HG02884 (cell line): ENCODE results near the gene NAV2.

Experiments used
- ATAC-seq: cut with Tn5 transposase; IDR thresholded peaks from one replicate; pipeline ENCODE4 v1.9.1; 2021; ENCODE audit warnings: mild to moderate bottlenecking, moderate library complexity; ENCODE audit not compliant: unreplicated experiment

Gene NAV2

DNA sequence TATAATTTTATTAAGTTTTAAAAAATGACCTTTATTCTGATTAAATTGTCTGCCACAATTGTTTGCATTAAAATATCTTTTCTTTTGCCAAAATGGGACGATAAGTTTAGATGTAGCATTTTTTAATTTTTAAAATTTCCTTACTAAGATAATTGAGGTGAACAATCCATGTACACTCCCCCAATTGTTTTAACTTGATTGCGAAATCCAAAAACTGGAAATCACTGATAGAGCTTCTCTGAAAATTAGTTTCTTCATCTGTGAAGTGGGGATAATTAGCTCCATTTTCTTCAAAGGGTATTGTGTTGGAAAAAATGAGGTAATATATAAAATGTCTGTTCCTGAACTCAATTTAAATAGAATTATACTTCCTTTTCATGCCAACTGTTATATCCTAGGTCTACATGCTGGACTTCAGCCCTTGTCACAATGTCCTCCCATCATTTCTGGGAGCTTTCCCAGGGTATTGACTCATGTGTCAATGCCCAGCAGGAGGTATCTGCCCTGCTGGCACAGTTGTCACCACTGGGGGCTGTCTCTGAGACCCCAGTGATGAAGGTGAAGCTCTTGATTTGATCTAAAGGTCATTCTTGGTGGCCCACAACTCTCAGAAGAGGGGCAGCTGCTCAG lies 28.7 kb upstream of the NAV2 start:
- ATAC-seq: no peak

DNA sequence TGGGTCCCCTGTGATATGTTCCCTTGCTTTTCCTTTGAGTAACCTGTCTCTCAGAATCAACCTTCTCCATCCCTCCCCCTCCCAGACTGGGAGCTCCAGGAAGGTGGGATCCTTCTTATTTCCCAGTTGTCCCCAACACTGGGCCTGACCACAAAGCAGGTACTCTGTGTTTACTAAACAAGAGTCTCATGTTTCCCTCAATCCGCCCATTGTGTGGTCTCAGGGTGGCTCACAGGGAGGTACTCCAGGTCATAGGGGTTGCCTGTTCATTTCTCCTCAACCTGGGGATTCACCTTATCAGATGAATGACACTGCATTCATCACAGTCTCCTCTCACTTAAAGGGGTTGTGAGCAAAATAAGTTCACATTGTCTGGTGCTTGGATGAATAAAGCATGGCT lies 26.4 kb upstream of the NAV2 start:
- ATAC-seq: no peak

DNA sequence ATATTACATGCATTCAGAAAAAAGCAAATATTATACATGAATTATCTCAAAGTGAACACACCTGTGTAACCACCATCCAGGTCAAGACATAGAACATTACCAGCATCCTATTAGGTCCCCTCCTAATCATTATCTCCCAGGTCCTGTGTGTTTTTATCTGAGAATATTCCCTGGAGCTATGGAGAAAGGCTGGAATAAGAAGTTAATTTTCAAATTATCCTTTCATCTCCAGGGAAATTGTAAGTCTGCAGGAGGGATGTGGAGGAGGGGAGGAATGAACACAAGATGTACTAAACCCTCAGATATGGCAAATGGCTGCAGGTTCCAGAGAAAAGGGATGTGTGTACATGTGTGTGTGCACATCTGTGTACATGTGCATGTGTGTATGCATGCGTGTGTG lies 25.2 kb upstream of the NAV2 start:
- no peak for ATAC-seq

DNA sequence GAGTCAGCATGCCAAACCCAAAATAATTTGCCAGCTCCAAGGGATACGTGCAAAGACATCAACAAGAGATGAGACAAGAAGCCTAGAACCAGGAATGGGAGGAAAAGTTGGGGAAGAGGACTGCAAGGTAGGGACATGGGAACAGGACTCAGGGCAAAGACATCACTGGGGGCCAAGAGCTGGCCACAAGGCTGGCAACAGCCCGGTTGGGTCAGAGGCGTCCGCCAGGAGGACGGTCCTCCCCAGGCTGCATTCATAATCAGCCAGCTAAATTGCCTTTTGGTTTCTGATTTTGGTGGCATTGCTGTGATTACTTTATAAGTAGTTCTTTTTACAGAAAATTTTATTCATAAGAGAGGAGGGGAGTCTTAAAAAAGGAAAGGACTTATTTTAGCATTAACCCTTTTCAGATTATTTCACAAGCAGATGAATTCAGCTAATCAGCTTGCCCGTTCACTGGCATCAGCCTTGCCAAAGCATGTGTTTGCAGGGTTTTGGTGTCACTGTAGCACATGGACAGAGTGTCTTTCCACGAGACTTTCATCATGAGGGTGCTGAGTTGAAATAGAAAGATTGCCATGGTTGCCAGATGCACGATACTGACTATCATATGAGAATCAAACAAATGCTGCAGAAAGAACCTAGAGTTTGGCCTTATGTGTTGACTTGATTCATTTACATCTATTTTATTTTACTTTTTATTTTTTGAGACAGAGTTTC lies 23.2 kb upstream of the NAV2 start:
- ATAC-seq: no peak

DNA sequence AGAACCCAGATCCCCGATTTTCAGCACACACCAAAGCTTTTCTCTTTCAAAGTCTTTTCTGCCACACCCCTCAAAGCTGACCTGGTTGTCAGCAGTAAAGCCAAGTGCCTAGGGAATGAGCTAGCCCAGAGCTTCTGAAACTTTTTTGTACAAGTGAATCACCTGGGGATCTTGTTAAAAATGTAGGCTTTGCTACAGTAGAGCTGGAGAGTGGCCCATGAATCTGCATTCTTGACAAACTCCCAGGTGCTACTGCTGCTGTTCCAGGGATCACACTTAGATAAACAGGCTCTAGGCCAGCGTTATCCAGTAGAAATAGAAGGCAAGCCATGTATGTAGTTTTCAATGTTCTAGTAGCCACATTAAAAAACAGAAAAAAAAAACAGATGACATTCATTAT lies 21.8 kb upstream of the NAV2 start:
- no peak for ATAC-seq

DNA sequence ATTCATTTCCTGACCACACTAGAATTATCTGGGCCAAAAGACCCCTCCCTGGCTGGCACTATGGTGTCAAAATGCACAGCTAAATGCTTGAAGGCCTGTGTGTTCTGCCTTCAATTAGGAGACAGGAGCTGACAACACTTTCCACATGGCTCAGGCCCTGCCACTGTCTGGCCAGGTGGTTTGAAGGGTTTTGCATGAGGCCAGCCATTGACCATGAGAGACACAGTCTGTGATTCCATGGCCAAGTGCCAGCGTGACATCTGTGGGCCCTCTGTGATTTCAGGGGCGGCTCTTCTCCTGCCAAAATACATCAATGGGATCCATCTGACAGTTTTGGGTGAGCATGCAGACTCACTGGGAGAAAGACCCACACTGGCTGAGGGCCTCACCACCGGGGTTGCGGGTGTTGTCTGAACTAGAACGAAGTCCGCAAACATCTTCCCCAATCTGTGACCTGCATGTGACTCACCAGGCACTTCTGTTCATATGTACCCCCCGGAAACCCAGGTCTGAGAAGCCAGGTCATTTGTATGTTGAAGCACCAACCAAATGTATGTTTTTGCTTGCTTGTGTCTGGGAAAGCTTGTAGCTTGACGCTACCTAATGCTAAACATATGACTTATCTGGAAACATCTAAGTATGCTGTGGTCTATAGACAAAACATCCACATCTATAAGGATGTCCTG lies 20.7 kb upstream of the NAV2 start:
- no peak for ATAC-seq

DNA sequence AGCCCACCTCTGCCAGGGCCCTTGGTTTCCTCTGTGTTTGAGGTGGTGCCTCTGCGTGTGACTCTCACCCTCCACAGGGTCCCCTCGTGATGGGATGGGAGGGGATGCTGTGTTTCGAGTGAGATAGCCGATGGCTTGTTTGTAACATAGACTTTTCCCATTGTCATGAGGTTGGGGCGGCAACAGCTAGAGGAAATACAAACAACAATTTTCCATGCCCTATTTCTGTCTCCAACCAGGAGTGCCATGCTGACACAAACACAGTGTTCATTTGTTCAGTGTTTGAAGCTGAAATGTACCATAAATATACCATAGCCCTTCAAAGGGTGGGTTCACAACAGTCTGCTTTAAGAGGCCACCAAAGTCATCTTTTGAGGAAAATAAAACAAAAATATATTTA lies 19.5 kb upstream of the NAV2 start:
- no peak for ATAC-seq

DNA sequence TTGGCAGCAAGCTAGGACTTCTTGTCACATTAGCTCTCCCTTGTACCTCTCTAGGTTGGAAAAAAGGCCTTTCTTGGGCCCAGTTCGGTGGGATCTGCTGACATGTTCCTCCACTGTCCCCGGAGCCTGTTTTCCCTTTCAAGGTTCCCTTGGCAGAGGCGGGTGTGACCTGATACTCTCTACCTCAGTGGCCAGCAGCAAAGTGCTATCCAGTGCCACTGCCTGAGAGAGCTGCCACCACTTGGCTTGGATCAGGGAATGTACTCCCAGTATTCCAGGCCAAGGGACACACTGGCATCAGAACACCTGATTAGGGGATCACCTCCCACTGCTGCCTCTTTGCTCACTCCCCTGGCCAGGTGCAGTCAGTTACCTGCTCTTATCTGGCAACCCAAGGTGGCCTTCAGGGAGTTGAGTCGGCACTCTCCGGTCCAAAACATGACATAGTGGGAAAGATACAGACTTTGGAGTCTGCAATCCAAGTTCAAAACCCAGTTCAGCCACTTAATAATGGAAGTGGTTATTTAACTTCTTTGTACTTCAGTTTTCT lies 17.8 kb upstream of the NAV2 start:
- no peak for ATAC-seq

DNA sequence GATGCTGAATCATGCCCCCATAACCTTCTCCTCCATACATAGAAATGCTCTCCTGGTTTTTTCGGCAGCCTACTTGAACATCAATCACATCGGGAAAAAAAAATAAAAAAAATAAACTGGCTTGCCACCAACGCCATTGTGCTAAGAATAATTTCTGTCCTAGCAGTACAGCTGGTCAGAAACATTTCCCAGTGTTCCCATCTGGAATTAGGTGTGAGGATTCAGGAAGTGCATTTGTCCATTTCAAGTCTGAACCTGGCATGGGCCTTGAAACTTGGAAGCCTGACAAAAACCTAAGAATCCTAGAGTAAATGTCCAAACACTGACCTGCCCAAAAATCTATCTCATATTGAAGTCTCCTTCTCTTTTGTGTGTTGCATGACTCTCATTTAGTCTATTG lies 16.6 kb upstream of the NAV2 start:
- no peak for ATAC-seq

DNA sequence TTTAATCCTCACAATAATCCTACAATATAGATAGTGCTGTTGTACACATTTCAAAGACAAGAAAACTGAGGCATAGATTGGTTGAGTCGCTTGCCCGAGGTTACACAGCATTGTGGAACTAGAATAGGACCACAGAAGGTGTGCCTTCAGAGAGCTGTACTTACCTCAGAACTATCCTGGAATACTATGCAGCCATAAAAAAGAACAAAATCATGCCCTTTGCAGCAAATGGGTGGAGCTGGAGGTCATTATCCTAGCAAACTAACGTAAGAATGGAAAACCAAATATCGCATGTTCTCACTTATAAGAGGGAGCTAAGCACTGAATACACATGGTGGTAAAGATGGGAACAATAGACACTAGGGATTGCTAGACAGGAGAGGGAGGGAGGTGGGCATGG lies 15.7 kb upstream of the NAV2 start:
- no peak for ATAC-seq

DNA sequence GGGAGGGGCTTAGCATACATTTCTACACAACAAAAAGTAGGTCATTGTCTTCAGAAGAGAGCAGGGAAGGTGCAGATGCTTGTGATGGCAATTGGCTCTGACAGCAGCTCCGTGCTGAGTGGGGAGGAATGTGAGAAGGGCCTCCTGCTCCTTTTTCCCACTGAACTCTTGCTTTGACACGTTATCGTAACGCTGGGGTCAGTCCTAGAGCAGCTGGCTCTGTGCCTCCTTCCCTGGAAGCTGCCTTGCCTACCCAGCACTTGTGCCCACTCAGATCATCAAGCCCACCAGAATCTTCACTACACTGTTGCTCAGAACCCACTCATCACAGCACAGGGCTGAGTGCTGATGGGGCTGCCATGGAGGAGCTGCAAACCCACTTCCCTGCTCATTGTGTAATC lies 14.9 kb upstream of the NAV2 start:
- no peak for ATAC-seq

DNA sequence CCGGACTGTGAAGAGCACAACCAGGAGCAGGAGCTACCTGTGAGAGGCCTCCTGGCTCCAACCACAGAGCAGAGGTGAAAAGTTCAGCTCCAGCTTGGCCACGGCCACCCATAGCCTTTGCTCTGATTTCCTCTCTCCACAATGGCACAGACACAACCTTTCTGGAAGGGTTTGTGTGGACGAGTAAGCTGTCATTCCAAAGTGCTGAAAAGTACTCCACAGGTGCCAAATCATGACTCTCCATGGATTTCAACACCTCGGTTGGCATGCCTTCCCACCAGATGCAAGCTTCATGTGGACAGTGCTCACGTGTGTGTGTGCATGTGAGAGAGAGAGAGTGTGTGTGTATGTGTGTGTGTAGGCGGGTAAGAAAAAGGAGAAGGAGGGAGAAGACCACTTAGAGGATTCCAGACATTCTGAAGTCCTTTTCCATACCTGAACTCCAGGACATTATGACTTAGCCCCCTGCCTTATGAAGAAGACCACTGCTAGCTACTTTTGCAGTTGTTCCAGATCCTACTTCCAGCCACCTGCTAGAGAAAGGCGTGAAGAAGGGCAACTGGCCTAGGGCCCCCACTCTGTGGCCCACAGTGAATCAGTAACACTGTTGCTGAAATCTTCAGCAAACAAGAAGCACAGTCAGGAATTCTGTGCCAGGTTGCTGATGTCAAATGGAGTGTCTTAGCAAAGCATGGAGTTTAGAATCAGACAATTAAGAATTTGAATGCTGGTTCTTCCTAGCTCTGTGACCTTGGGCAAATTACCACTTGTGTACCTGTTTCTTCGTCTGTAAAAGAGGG lies 13.9 kb upstream of the NAV2 start:
- no peak for ATAC-seq

DNA sequence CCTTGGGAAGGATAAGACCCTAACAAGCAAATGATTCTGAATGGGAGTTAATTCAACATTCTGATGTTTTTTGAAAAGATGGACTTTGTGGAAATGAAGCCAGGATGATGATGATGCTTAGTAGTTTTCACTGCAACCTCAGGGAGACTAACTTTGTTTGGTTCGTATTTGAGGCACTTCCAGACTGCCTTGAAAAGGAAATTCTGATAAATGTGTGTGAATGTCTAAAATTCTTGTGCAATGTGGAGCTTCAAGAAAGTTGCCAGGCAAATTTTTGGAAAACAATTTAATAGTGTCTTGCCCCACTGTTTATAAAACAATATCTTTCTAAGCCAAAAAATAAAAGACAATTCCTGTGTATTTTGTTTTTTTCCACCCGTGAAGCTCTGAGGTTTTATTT lies 11.2 kb upstream of the NAV2 start:
- no peak for ATAC-seq

DNA sequence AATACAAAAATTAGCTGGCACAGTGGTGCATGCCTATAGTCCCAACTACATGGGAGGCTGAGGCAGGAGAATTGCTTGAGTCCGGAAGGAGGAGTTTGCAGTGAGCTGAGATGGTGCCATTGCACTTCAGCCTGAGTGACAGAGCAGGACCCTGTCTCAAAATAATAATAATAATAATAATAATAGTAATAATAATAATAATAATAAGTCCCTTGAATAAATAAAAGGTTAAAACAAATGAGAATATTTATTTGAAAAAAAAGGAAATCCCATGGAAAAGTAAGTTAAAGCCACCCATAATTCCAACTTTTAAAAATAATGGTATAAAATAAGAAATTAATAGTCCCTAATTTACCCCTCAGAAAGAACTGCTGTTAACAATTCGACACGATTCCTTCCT lies 10.0 kb upstream of the NAV2 start:
- no peak for ATAC-seq

DNA sequence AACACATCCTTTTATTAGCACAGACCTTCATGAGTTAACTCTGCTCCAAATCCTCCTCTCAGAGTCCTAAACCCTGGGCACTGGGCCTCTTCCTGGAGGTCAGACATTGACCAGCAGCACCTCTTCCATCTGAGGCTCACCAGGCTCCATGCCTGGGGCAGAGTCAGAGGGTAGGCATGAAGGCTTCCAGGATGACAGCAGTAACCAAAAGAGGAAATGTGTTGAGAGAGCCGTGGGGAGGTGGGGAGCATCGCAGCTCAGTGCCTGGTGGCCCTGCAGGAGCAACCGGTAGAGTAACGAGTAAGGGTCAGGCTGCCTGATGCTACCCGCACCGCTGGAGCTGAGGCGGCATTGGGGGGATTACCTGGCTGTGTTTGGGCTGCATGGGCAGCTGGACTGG lies 9.4 kb upstream of the NAV2 start:
- ATAC-seq: no peak

DNA sequence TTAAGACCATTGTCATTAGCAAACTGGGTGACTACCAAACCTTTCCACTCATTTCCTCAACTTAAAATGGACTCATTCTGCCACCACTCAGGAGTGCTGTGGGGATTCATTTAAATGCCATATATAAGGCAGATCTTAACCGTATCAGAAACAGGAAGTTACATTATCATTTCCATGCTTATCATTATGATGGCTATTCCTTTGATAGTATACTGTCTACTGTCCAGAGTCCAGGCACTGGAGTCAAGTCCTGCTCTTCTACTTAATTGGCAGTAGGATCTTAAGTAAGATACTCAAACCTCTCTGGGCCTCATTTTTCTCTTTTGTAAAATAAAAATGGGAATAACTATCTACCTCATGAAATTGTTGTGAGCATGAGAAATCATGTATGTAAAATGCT lies 8.4 kb upstream of the NAV2 start:
- ATAC-seq: no peak

DNA sequence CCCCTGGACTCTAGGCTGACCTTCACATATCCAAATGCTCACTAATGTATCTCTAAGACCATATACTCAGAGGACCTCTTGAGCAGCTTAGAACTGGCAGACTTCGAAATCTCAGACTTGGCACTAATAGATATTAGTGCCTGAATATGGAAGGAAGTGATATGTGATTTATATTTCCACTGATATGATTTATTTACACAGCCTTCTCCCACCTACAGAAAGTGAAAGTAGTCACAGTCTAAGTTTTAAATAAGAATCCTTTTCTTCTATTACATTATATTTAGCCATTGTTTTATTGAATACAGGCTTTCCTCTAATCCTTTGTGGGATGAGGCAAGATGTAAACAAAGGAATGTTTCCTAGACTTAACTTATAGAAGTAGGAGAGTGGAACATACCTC lies 6.7 kb upstream of the NAV2 start:
- ATAC-seq: no peak

DNA sequence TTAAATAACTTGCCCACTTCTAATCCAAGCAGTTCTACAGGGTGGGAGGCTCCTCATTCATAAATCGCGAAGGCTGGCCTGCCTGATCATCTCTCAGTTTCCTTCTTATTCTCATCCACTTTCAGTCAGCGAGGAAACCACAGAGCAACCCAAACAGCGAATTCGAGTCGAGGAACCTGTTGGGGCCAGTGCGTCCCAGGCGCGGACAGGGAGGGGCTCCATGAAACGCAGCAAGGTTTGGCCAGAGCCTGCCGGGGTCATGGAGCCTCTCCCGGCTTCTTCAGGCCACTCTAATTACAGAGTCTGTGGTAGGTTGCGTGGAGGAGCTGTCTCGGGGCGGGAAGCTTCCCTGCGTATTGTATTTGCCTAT lies 741 bp upstream of the NAV2 start:
- peak; percentile 19 for ATAC-seq

DNA sequence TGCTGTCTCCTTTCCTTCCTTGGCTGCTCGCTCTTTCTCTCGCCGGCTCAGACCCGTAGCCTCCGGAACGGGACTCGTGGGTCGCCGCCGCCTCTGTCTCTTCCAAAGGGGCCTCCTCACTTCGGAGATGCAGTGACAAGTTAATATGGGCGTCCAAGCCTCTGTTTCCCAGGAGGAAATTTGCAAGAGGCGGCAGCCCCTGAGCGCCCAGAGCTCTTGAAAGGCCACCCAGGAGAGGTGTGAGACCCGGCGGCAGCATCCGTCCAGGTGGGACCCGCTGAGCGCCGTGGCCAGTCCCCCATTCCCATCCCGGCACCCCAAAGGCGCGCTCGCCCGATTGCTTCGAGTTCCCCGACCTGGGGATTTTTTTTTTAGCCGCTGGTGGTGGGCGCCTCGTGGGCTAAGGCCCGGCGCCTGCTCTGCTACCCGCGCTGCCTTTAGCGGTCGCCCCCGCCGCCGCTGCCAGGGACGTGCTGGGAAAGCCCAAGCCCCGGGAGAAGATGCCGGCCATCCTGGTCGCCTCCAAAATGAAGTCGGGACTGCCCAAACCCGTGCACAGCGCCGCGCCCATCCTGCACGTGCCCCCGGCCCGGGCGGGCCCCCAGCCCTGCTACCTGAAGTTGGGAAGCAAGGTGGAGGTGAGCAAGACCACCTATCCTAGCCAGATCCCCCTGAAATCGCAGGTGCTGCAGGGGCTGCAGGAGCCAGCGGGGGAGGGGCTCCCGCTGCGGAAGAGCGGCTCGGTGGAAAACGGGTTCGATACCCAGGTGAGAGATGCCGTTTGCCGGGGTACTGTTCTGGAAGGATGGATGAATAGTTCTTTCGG lies 772 bp downstream of the NAV2 start:
- ATAC-seq: peak; percentile 5

DNA sequence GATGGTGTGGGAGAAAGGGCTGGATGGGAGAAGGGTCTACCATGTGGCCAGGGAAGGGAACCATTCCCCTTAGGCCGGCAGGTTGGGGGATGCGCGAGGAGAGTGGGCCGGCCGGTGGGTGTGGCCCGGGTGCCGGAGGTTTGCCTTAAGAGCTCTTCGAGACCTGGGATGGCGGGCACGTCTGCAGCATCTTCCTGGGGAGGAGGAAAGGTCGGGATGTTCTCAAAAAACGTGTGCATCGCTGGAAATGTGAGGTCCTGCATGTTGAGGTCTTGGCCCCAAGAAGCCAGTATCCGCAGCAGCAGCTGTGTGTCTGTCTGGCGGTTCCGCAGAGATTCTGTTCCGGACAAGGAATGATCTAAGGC lies 1.4 kb downstream of the NAV2 start:
- ATAC-seq: no peak
